AG04450 (cell line): ENCODE measurements around the gene ZCCHC10. TPM values are rescaled to one million over a fixed set of nuclear protein-coding genes. Genes with fewer than 3 reads are reported as not detected.
"Not testable (repeated sequence)": the region's sequence is repeated elsewhere in the genome, so short reads cannot be mapped to it uniquely, and the experiment has no call there.

Experiments
- CTCF ChIA-PET: fragments of 300-600, 350-600 bp; formaldehyde crosslinking; extraction: SDS; loops from one replicate; lab custom pipeline; 2022; ENCODE audit warnings: antibody characterized with exemption, inconsistent platforms; lab: Charles Lee
- POLR2A ChIA-PET: fragments of 350-600 bp; formaldehyde crosslinking; extraction: SDS; loops from one replicate; lab custom pipeline; 2021; ENCODE audit warnings: antibody characterized with exemption, inconsistent platforms; lab: Yijun Ruan, JAX
- DNase-seq: peaks from one replicate; pipeline ENCODE4 v3.0.0-alpha.2; 2011; ENCODE audit warnings: low read depth, low spot score
- H3K27ac ChIP-seq: one replicate; pipeline ENCODE4 v1.5.1; 2012; ENCODE audit warnings: low read depth, low read length, control low read depth
- H3K27me3 ChIP-seq: one replicate; pipeline ENCODE4 v1.6.0; 2012; ENCODE audit warnings: low read length; ENCODE audit not compliant: control insufficient read depth, insufficient read depth
- H3K4me3 ChIP-seq: 2 replicates; pipeline ENCODE4 v1.5.1; 2011; ENCODE audit warnings: mild to moderate bottlenecking, low read depth, low read length, control low read depth
- H3K9me3 ChIP-seq: 2 replicates; pipeline ENCODE4 v1.5.1; 2012; ENCODE audit warnings: low read length; ENCODE audit not compliant: control insufficient read depth, insufficient read depth
- CTCF ChIP-seq: IDR thresholded peaks from 2 replicates; pipeline ENCODE4 v1.5.1; 2011; ENCODE audit warnings: low read depth, low read length, control low read depth, inconsistent platforms
- polyA plus RNA-seq: library from polyadenylated mRNA; depleted of rRNA; stranded (reverse); fragments of >200 nt; gene quantifications from 2 replicates; pipeline ENCODE4 v1.2.3, GENCODE V29; 2011

Gene ZCCHC10
- polyA plus RNA-seq, 1 experiment = 28.8 TPM

- Histone ChIP-seq H3K4me3 (peak overlapping the region; percentile 96), H3K27ac (peak overlapping the region; percentile 99), H3K9me3 (peaks cover 11% of the 10 kb centered on the region), H3K27me3 (no peaks in the 10 kb centered on the region)
- no peak for TF ChIP-seq CTCF
- DNase-seq = no peak
- ChIA-PET POLR2A (interaction anchor here (1.0 to 2.3 kb wide), 4 partner anchors 12 to 88 kb away, joined by 3 to 27 read pairs (median 7); partner anchors contain the start of genes AFF4 and ZCCHC10), CTCF (interaction anchor here (0.6 to 1.1 kb wide), 3 partner anchors 26 to 102 kb away, joined by 3 to 4 read pairs (median 3); no protein-coding TSS in a partner anchor)
Observed at GRCh38 chr5:133051061-133051541, 24.8 kb upstream of the ZCCHC10 start.

- H3K27me3 ChIP-seq = no peaks in the 10 kb centered on the region
- H3K4me3 ChIP-seq = peak overlapping the region; percentile 96
- CTCF ChIA-PET = interaction anchor here (0.6 kb wide), 1 partner anchor 31 kb away, joined by 3 read pairs; no protein-coding TSS in a partner anchor
- peaks cover 11% of the 10 kb centered on the region for H3K9me3 ChIP-seq
- no peak for DNase-seq
- H3K27ac ChIP-seq = no peak overlapping the region
- POLR2A ChIA-PET = no interaction called here
- no peak for TF ChIP-seq CTCF
Observed at GRCh38 chr5:133050521-133050920, 24.2 kb upstream of the ZCCHC10 start.

- no peak for DNase-seq
- Histone ChIP-seq H3K4me3 (no peak overlapping the region), H3K27me3 (no peaks in the 10 kb centered on the region), H3K27ac (no peak overlapping the region), H3K9me3 (peaks cover 11% of the 10 kb centered on the region)
- POLR2A ChIA-PET = interaction anchor here (1.0 kb wide), 1 partner anchor 11 kb away, joined by 3 read pairs; no protein-coding TSS in a partner anchor
- TF ChIP-seq CTCF = no peak
- CTCF ChIA-PET = no interaction called here
Observed at GRCh38 chr5:133049726-133050048, 23.3 kb upstream of the ZCCHC10 start.

GRCh38 chr5:133048993-133049725, 22.8 kb upstream of the ZCCHC10 start:
- Histone ChIP-seq H3K27ac (no peak overlapping the region), H3K27me3 (no peaks in the 10 kb centered on the region), H3K9me3 (peaks cover 11% of the 10 kb centered on the region), H3K4me3 (no peak overlapping the region)
- no peak for TF ChIP-seq CTCF
- ChIA-PET POLR2A (interaction anchor here (0.7 to 1.0 kb wide), 2 partner anchors 10 to 13 kb away, joined by 3 read pairs; no protein-coding TSS in a partner anchor), CTCF (no interaction called here)
- no peak for DNase-seq

DNA sequence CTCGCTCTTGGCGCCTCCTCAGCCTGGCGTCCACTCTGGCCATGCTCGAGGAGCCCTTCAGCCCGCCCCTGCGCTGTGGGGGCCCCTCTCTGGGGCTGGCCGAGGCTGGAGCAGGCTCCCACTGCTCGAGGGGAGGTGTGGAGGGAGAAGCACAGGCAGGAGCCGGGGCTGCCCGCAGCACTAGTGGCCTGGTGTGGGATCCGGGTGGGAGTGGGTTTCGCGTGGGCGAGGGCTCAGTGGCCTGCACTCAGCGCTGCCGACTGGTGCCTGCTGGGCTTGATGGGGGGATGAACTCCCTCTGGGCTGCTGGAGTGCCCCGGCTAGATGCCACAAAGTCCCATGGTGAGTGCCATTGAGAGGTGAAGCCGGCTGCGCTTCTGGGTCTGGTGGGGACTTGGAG, 21.1 kb upstream of the ZCCHC10 start:
- H3K9me3 ChIP-seq = peaks cover 10% of the 10 kb centered on the region
- H3K27me3 ChIP-seq = no peaks in the 10 kb centered on the region
- ChIA-PET POLR2A (no interaction called here), CTCF (no interaction called here)
- H3K4me3 ChIP-seq = no peak overlapping the region
- TF ChIP-seq CTCF = no peak
- DNase-seq = no peak
- no peak overlapping the region for H3K27ac ChIP-seq

DNA sequence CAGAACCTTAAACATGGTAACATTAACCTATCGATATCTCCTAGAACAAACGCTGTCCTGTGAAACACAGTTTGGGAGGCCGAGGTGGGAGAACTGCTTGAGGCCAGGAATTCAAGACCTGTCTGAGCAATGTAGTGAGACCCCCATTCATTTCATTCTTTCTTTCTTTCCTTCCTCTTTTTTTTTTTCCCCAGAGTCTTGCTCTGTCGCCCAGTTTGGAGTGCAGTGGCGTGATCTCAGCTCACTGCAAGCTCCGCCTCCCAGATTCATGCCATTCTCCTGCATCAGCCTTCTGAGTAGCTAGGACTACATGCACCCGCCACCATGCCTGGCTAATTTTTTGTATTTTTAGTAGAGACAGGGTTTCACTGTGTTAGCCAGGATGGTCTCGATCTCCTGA, 20.2 kb upstream of the ZCCHC10 start:
- POLR2A ChIA-PET = interaction anchor here (0.7 kb wide), 1 partner anchor 116 kb away, joined by 4 read pairs; no protein-coding TSS in a partner anchor
- H3K27ac ChIP-seq, CTCF ChIA-PET: not testable (repeated sequence)

More for the DNA sequence above, 20.2 kb upstream of the ZCCHC10 start:
- H3K27me3 ChIP-seq, DNase-seq, H3K9me3 ChIP-seq, H3K4me3 ChIP-seq: not testable (repeated sequence)
